GM12875 (cell line): ENCODE data around the gene PSTPIP2.
"Not testable (repeated sequence)": the region's sequence is repeated elsewhere in the genome, so short reads cannot be mapped to it uniquely, and the experiment has no call there.

Experiments
- H3K4me3 ChIP-seq: one replicate; pipeline ENCODE4 v1.5.1; 2011; ENCODE audit warnings: low read depth, low read length, control low read depth
- TF ChIP-seq, protein P1 (sequence below): IDR thresholded peaks from 2 replicates; pipeline ENCODE4 v1.5.1; 2011; ENCODE audit warnings: low read depth, mild to moderate bottlenecking, control low read depth, inconsistent platforms, low read length, moderate library complexity, borderline replicate concordance; ENCODE audit not compliant: insufficient read depth

The PSTPIP2 gene

DNA sequence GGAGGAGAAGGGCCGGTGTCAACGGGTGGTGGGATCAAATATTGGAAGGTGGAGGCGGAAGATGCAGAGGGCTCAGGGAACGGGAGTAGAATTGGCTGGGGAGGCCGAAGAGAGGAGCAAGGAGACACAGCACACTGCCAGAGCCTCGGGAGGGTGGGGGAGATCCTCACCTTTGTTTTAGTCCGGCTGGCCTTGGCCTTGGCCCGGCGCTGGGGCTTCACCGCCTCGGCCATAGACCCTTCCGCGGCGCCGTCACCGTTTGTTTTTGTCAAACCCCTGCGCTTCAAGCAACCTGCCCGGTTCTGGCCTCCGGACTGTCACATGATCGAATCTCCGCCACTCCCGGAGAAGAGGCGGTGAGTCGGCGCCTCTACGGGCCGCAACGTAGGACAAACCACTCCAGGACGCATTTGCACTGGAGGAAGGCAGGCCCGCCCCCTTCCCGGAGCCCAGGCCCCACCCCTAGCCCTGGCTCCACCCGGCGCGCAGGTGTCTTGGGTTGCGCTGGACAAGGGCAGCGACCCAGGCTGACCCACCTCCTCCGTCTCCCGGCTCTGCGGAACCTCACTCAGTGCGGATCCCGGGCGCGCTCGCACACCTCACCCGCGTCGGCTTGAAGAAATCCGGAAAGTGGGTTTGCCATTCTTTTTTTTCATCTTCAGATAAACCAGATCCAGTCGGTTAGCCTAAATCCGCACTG lies 104.9 kb downstream of the PSTPIP2 start, which contains the start of gene EPG5:
EPG5 (minus strand) TSS at position 323 of the 700 bp plus-strand sequence; CDS start at position 233, 90 bp downstream.
- peak within 1 kb of the TSS; percentile 80 for H3K4me3 ChIP-seq
- TF ChIP-seq, protein P1, sequence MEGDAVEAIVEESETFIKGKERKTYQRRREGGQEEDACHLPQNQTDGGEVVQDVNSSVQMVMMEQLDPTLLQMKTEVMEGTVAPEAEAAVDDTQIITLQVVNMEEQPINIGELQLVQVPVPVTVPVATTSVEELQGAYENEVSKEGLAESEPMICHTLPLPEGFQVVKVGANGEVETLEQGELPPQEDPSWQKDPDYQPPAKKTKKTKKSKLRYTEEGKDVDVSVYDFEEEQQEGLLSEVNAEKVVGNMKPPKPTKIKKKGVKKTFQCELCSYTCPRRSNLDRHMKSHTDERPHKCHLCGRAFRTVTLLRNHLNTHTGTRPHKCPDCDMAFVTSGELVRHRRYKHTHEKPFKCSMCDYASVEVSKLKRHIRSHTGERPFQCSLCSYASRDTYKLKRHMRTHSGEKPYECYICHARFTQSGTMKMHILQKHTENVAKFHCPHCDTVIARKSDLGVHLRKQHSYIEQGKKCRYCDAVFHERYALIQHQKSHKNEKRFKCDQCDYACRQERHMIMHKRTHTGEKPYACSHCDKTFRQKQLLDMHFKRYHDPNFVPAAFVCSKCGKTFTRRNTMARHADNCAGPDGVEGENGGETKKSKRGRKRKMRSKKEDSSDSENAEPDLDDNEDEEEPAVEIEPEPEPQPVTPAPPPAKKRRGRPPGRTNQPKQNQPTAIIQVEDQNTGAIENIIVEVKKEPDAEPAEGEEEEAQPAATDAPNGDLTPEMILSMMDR, result no peak

DNA sequence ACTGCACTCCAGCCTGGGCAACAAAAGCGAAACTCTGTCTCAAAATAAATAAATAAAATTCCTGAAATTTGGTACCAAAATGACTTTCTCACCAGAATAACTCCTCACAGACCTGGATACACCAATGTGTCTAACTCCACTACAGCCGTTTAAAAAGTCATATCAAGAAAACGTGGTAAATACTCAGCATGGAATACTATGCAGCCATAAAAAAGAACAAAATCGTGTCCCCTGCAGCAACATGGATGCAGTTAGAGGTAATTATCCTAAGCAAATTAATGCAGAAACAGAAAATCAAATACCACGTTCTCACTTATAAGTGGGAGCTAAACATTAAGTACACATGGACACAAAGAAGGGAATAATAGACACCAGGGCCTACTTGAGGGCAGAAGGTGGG lies 107.1 kb downstream of the PSTPIP2 start:
- not testable (repeated sequence) for H3K4me3 ChIP-seq

DNA sequence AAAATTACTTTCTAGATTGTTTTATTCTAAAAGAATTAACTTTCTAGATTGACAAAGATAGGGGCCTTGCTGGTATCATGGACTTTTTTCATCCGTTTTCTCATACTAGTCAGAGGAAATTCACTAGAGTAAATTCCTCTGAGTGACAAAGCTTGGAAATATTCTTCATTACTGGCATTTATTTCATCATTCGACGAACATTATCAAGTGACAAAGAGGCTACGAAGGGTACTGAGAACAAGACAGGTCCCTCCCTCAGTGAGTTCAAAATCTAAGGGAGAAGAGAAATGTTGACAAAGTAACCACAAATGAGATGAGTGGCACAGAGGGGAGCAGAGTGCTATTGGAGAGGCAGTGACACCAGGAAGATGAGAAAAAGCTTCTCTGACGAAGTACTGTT lies 109.2 kb downstream of the PSTPIP2 start:
- H3K4me3 ChIP-seq, result no peak overlapping the region
- TF ChIP-seq, protein P1, result no peak

DNA sequence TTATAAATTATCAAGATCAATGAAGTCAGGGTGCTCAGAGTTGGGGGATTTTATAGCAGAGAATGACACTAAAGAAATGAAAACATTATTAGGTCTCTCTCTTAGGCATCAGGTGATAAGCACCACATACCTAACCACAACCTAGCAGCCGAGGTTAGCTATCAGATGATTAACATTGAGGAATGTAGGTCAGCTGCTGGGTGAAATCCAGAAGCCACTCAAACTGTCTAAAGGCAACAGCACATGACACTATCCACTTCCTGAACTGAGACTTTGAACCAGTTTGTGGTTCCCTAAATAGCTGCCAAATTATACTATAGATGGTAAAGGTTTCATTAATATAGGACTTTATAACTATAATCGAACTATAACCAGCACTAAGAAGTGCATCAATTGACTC lies 109.6 kb downstream of the PSTPIP2 start:
- TF ChIP-seq, protein P1, result no peak
- H3K4me3 ChIP-seq, result no peak overlapping the region

DNA sequence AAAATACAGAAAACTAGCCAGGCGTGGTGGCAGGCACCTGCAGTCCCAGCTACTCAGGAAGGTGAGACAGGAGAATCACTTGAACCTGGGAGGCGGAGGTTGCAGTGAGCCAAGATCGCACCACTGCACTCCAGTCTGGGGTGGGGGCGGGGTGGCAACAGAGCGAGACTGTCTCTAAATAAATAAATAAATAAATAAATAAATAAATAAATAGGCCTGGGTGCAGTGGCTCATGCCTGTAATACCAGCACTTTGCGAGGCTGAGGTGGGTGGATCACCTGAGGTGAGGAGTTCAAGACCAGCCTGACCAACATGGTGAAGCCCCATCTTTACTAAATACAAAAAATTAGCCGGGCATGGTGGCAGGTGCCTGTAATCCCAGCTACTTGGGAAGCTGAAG lies 112.6 kb downstream of the PSTPIP2 start:
- H3K4me3 ChIP-seq, result not testable (repeated sequence)

DNA sequence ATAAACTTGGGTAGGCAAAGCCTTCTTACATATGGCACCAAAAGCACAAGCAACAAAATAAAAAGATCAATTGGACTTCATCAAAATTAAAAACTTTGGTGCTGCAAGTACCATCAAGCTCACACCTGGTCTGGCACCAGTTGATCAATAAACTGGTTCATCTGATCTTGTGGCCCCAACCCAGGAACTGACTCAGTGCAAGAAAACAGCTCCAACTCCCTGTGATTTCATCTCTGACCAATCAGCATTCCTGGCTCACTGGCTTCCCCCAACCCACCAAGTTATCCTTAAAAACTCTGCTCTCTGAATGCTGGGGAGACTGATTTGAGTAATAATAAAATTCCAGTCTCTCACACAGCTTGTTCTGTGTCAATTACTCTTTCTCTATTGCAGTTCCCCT lies 113.3 kb downstream of the PSTPIP2 start:
- no peak overlapping the region for H3K4me3 ChIP-seq
- TF ChIP-seq, protein P1, result no peak

DNA sequence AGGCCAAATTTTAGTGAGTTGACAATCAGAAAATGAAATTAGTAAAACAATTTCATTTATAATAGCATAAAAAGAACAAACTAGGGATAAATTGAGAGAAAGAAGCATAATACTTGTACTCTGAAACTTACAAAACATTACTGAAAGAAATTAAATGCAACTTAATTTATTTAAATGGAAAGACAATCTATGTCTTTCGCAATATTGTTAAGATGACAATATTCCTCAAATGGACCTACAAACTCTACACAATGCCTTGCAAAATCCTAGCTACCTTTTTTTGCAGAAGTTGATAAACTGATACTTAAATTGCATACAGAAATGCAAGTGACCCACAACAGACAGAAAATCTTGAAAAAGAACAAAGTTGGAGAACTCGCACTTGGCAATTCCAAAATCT lies 114.0 kb downstream of the PSTPIP2 start:
- H3K4me3 ChIP-seq, result no peak overlapping the region
- TF ChIP-seq, protein P1, result no peak

DNA sequence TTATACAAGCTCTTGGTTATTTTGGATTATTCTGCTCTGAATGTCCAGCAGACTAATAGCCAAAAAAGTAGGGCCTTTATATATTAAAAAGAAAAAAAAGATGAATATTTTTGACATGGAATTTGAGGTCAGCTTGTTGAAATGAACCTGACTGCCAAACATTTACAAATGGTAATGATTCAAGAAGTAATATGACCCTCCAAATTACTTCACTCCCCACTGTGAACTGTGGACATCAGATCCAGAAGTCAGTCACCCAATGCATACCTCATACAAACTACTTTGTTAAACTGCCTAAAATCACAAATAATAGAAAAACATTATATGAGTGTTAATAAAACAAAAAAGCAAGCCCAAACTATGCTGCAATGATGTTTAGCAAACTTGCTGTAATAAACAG lies 115.0 kb downstream of the PSTPIP2 start:
- no peak overlapping the region for H3K4me3 ChIP-seq
- TF ChIP-seq, protein P1, result no peak
